GM12874 (cell line): ENCODE measurements around the gene L3MBTL4.

Source experiments
- TF ChIP-seq, protein P1 (sequence below): IDR thresholded peaks from 2 replicates; pipeline ENCODE4 v1.5.1; 2011; ENCODE audit warnings: low read depth, mild to moderate bottlenecking, control low read depth, low read length, moderate library complexity; ENCODE audit not compliant: insufficient read depth

L3MBTL4 gene

GRCh38 chr18:6286585-6286984 is 128.1 kb downstream of the L3MBTL4 start:
- TF ChIP-seq, protein P1, sequence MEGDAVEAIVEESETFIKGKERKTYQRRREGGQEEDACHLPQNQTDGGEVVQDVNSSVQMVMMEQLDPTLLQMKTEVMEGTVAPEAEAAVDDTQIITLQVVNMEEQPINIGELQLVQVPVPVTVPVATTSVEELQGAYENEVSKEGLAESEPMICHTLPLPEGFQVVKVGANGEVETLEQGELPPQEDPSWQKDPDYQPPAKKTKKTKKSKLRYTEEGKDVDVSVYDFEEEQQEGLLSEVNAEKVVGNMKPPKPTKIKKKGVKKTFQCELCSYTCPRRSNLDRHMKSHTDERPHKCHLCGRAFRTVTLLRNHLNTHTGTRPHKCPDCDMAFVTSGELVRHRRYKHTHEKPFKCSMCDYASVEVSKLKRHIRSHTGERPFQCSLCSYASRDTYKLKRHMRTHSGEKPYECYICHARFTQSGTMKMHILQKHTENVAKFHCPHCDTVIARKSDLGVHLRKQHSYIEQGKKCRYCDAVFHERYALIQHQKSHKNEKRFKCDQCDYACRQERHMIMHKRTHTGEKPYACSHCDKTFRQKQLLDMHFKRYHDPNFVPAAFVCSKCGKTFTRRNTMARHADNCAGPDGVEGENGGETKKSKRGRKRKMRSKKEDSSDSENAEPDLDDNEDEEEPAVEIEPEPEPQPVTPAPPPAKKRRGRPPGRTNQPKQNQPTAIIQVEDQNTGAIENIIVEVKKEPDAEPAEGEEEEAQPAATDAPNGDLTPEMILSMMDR = no peak

DNA sequence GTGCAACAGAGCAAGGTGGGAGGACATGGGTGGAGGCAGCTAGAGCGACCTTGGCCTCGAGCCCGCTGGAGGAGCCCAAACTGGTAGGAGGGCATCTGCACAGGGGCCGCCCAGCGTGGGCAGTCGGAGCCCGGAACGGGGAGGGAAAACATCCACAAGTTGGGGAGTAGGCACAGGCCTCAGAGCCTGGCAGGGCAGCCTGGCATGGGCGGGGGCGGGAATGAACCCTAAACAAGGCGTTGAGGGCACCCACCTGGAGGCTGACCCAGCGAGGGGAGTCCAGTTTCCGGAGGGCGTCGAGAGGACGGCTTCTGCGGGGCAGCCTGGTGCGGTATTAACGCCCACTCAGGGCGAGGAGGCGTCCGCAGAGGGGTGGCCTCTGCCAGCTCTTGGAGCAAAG is 129.9 kb downstream of the L3MBTL4 start:
- TF ChIP-seq, protein P1 = no peak

- TF ChIP-seq, protein P1 = no peak
Observed at GRCh38 chr18:6284300-6284699, 130.4 kb downstream of the L3MBTL4 start.

GRCh38 chr18:6281874-6282273 is 132.8 kb downstream of the L3MBTL4 start:
- TF ChIP-seq, protein P1 = no peak

- TF ChIP-seq, protein P1 = no peak
Observed at GRCh38 chr18:6280211-6280743, 134.4 kb downstream of the L3MBTL4 start.

DNA sequence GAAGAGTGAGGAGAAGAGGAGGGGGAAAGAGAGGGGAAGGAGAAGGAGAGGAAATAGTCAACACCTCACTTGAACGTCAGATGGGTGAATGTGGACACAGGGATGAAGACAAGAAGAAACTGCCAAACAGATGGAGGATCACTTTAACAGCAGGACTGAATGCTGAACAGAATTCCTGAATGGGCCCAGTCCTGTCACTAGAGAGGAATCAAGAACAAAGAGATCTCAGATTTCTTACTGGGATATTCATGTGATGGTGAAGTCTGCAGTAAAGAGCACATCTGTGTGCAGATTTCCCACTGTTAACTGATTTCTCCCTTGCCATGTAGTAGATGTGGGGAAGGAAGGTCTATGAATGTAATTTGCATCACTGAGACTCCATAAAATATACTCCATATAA is 135.4 kb downstream of the L3MBTL4 start:
- TF ChIP-seq, protein P1 = no peak

DNA sequence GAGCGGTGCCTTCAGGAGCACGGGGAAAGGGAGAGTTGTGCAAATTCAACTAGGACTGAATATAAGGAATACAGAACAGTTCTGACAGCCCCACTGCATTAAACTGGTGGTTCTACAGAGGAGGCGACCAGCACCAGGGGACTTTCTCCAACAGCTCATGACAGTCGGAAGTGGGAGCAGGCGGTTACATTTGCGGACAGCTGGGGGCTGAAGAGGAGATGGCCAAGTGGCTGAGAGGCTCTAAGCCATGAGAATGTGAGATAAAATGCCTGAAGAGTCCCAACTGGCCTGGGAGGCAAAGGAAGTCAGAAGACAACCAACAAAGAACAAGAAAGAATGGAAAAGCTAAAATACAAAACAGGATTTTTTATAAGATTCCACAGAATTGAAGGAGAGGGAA is 141.3 kb downstream of the L3MBTL4 start:
- TF ChIP-seq, protein P1 = no peak
